K562 (cell line): ENCODE results near the gene RETREG2. TPM values are rescaled to one million over a fixed set of nuclear protein-coding genes. Genes with fewer than 3 reads are reported as not detected.
A peak's percentile ranks its signal among the peaks of the same experiment; 100 is the strongest.

ENCODE experiments used
- CC2D1A ChIP-seq: fragments of 450-650 bp; IDR thresholded peaks from 2 replicates; pipeline ENCODE4 v1.6.1; 2017; ENCODE audit warnings: mild to moderate bottlenecking
- FOXA1 ChIP-seq: fragments of 450-650 bp; IDR thresholded peaks from 2 replicates; pipeline ENCODE4 v1.6.1; 2016; ENCODE audit warnings: mild to moderate bottlenecking, borderline replicate concordance
- HNRNPLL ChIP-seq: fragments of 200-400 bp; formaldehyde crosslinking; IDR thresholded peaks from 2 replicates; pipeline ENCODE4 v1.6.1; 2017; ENCODE audit warnings: low read length, low read depth, mild to moderate bottlenecking; ENCODE audit not compliant: poor library complexity, severe bottlenecking
- NR4A1 ChIP-seq, 2 experiments: fragments of 250-450 bp in 1 of 2; fragments of 450-650 bp in 1 of 2; sonication (Bioruptor Pico) in 1 of 2; IDR thresholded peaks; 2 replicates each; pipeline versions ENCODE4 v1.4.0 to v1.6.1; 2016 to 2020; ENCODE audit warnings: mild to moderate bottlenecking in 2 of 2, missing compliant biosample characterization in 1 of 2, missing genetic modification characterization in 1 of 2, moderate library complexity in 1 of 2
- SETDB1 ChIP-seq: IDR thresholded peaks from one replicate; pipeline ENCODE4 v1.6.1; 2012; ENCODE audit warnings: low read length, control low read depth, inconsistent platforms
- STAG1 ChIP-seq: sonication (generic); formaldehyde crosslinking; IDR thresholded peaks from 2 replicates; pipeline ENCODE4 v1.5.0; 2020; ENCODE audit warnings: missing genetic modification reagents, borderline replicate concordance
- TAL1 ChIP-seq: fragments of 450-650 bp; IDR thresholded peaks from 2 replicates; pipeline ENCODE4 v1.6.1; 2016; ENCODE audit warnings: mild to moderate bottlenecking
- ZBED1 ChIP-seq: IDR thresholded peaks from 2 replicates; pipeline ENCODE4 v1.6.1; 2014
- ZC3H11A ChIP-seq: IDR thresholded peaks from 2 replicates; pipeline ENCODE4 v1.6.1; 2012; ENCODE audit warnings: low read depth, low read length, improper control_type of control experiment
- ZFP36 ChIP-seq: fragments of 150-350 bp; IDR thresholded peaks from 2 replicates; pipeline ENCODE4 v1.6.1; 2018; ENCODE audit warnings: low read length, low read depth; ENCODE audit not compliant: partially characterized antibody
- ZNF140 ChIP-seq: fragments of 250-450 bp; sonication (Bioruptor Pico); IDR thresholded peaks from 2 replicates; pipeline ENCODE4 v1.8.0; 2021; ENCODE audit warnings: moderate library complexity, mild to moderate bottlenecking, inconsistent platforms
- ZNF311 ChIP-seq: fragments of 250-450 bp; sonication (Bioruptor Pico); IDR thresholded peaks from 2 replicates; pipeline ENCODE4 v1.4.0; 2020; ENCODE audit warnings: mild to moderate bottlenecking, moderate library complexity
- ZNF586 ChIP-seq: fragments of 450-650 bp; formaldehyde crosslinking; conservative IDR thresholded peaks from 2 replicates; pipeline ENCODE4 v1.4.0; 2020; ENCODE audit warnings: mild to moderate bottlenecking, moderate library complexity
- polyA plus RNA-seq, 8 experiments: library from polyadenylated mRNA; depleted of rRNA in 4 of 8; stranded (reverse) in 5 of 8; unstranded in 3 of 8; fragments of >200 nt; fragmentation: Nextera tagmentation in 2 of 8; fragmentation: Illumina TruSeq in 1 of 8; extraction: Ambion mirVana in 2 of 8; extraction: Trizol in 1 of 8; gene quantifications; 2 replicates each; pipeline versions ENCODE4 v1.2.1 to v1.2.3, GENCODE V29; 2011 to 2014; ENCODE audit warnings: inconsistent platforms in 1 of 8, missing spikeins in 1 of 8
- total RNA-seq, 7 experiments: library from RNA; depleted of rRNA in 6 of 7; stranded (reverse); fragments of >200 nt in 6 of 7; fragmentation: Illumina TruSeq in 2 of 7; extraction: Trizol in 2 of 7; gene quantifications; 2 replicates each; pipeline versions ENCODE4 v1.2.1 to v1.2.3, GENCODE V29; 2011 to 2021; ENCODE audit warnings: low replicate concordance in 1 of 7
- TF ChIP-seq, protein P1 (sequence below), 2 experiments: fragments of 450-650 bp; formaldehyde crosslinking in 1 of 2; IDR thresholded peaks; 2 replicates each; pipeline versions ENCODE4 v1.4.0 to v1.6.1; 2014 to 2020; ENCODE audit warnings: mild to moderate bottlenecking in 2 of 2, borderline replicate concordance in 1 of 2, low read depth in 1 of 2
- TF ChIP-seq, protein P2 (sequence below): sonication (generic); formaldehyde crosslinking; IDR thresholded peaks from 2 replicates; pipeline ENCODE4 v1.8.0; 2022; ENCODE audit warnings: mild to moderate bottlenecking, missing genetic modification reagents
- TF ChIP-seq, protein P3 (sequence below): fragments of 250-450 bp; sonication (Bioruptor Pico); IDR thresholded peaks from 2 replicates; pipeline ENCODE4 v1.6.1; 2021; ENCODE audit warnings: mild to moderate bottlenecking

Gene RETREG2
- total and polyA plus RNA-seq, 9 of the 15 experiments (the other 6 are each of a cell fraction or from before 2014, with no cell fraction given): 4.9 to 40.1 (median 19.2) TPM

- TF ChIP-seq, protein P1, sequence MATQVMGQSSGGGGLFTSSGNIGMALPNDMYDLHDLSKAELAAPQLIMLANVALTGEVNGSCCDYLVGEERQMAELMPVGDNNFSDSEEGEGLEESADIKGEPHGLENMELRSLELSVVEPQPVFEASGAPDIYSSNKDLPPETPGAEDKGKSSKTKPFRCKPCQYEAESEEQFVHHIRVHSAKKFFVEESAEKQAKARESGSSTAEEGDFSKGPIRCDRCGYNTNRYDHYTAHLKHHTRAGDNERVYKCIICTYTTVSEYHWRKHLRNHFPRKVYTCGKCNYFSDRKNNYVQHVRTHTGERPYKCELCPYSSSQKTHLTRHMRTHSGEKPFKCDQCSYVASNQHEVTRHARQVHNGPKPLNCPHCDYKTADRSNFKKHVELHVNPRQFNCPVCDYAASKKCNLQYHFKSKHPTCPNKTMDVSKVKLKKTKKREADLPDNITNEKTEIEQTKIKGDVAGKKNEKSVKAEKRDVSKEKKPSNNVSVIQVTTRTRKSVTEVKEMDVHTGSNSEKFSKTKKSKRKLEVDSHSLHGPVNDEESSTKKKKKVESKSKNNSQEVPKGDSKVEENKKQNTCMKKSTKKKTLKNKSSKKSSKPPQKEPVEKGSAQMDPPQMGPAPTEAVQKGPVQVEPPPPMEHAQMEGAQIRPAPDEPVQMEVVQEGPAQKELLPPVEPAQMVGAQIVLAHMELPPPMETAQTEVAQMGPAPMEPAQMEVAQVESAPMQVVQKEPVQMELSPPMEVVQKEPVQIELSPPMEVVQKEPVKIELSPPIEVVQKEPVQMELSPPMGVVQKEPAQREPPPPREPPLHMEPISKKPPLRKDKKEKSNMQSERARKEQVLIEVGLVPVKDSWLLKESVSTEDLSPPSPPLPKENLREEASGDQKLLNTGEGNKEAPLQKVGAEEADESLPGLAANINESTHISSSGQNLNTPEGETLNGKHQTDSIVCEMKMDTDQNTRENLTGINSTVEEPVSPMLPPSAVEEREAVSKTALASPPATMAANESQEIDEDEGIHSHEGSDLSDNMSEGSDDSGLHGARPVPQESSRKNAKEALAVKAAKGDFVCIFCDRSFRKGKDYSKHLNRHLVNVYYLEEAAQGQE (IDR thresholded peaks at IDR 0.05; ENCODE audit: borderline replicate concordance): peak; percentile 60; the same call in 1 of the 2 replicates
- TF ChIP-seq, protein P1 (CRISPR knock-in tag; IDR thresholded peaks at IDR 0.05; ENCODE audit: low read depth): no peak; the same call in 1 of the 2 replicates
- TF ChIP-seq STAG1 (CRISPR knock-in tag) (peak; percentile 77; the same call in 1 of the 2 replicates), ZC3H11A (no peak), HNRNPLL (peak; percentile 45), ZNF140 (no peak), FOXA1 (no peak), SETDB1 (no peak), NR4A1 (CRISPR knock-in tag; IDR thresholded peaks at IDR 0.05) (no peak), NR4A1 (tag; IDR thresholded peaks at IDR 0.05) (no peak), CC2D1A (peak; percentile 77), ZBED1 (no peak), ZNF311 (CRISPR knock-in tag) (no peak), TAL1 (no peak), ZFP36 (no peak), ZNF586 (CRISPR knock-in tag) (no peak)
- TF ChIP-seq, protein P2, sequence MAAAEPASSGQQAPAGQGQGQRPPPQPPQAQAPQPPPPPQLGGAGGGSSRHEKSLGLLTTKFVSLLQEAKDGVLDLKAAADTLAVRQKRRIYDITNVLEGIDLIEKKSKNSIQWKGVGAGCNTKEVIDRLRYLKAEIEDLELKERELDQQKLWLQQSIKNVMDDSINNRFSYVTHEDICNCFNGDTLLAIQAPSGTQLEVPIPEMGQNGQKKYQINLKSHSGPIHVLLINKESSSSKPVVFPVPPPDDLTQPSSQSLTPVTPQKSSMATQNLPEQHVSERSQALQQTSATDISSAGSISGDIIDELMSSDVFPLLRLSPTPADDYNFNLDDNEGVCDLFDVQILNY: no peak
- TF ChIP-seq, protein P3, sequence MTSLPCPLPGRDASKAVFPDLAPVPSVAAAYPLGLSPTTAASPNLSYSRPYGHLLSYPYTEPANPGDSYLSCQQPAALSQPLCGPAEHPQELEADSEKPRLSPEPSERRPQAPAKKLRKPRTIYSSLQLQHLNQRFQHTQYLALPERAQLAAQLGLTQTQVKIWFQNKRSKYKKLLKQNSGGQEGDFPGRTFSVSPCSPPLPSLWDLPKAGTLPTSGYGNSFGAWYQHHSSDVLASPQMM (CRISPR knock-in tag): no peak
Measured at GRCh38 chr2:219160186-219161017, 17.7 kb upstream of the RETREG2 start, which contains the start of gene NHEJ1 (continued).
